Measurements from ENCODE around the gene MICALL1. TPM values are rescaled to one million over a fixed set of nuclear protein-coding genes. Genes with fewer than 3 reads are reported as not detected.
A peak's percentile ranks its signal among the peaks of the same experiment; 100 is the strongest.

Gene MICALL1, protein sequence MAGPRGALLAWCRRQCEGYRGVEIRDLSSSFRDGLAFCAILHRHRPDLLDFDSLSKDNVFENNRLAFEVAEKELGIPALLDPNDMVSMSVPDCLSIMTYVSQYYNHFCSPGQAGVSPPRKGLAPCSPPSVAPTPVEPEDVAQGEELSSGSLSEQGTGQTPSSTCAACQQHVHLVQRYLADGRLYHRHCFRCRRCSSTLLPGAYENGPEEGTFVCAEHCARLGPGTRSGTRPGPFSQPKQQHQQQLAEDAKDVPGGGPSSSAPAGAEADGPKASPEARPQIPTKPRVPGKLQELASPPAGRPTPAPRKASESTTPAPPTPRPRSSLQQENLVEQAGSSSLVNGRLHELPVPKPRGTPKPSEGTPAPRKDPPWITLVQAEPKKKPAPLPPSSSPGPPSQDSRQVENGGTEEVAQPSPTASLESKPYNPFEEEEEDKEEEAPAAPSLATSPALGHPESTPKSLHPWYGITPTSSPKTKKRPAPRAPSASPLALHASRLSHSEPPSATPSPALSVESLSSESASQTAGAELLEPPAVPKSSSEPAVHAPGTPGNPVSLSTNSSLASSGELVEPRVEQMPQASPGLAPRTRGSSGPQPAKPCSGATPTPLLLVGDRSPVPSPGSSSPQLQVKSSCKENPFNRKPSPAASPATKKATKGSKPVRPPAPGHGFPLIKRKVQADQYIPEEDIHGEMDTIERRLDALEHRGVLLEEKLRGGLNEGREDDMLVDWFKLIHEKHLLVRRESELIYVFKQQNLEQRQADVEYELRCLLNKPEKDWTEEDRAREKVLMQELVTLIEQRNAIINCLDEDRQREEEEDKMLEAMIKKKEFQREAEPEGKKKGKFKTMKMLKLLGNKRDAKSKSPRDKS
- 30.9 TPM for polyA plus RNA-seq (2012; ENCODE audit: insufficient read depth, insufficient read length, low read depth)

DNA sequence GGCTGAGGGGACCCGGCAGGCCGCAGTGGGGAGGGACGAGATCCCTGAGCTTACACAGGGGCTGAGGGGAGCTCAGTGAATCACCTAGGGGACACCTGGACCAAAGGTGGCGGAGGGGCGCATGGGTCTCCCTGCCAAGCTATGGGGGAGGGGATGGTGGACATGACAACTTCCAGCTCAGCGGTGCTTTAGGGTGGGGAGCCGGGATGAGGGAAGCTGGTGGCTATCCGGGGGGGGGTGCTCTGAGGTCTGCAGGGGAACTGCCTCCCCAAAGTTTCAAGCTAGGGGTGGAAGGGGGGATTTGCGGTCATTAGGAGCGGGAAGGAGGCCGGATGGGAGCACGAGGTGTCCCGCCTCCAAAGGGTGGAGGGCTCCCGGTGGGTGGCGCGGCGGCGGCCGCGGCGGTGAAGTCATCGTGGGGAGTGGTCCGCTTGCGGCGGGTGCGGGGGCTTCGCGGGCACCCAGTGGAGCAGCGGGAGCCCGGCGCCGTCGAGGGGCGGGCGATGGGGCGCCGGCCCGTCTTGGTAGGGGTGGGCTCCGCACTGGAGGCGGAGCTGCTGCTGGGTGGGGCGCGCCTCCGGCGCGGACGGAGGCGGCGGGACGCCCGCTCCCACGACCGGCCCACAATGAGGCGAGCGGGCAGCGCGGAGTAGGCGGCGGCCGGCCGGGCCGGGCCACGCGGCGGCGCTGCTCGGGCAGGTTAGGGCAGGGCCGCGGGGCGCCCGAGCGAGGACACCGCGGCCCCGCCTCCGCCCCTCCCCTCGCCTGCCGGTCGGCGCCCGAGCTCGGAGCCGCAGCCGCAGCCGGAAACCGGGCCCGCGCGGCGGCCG, at the start of gene MICALL1:
Gene MICALL1, plus strand, starts transcription at position 764 of the 830 bp plus-strand sequence. CDS start 126 bp downstream, outside the sequence.
- DNase-seq, result peak; percentile 84
- TF ChIP-seq, protein P1, sequence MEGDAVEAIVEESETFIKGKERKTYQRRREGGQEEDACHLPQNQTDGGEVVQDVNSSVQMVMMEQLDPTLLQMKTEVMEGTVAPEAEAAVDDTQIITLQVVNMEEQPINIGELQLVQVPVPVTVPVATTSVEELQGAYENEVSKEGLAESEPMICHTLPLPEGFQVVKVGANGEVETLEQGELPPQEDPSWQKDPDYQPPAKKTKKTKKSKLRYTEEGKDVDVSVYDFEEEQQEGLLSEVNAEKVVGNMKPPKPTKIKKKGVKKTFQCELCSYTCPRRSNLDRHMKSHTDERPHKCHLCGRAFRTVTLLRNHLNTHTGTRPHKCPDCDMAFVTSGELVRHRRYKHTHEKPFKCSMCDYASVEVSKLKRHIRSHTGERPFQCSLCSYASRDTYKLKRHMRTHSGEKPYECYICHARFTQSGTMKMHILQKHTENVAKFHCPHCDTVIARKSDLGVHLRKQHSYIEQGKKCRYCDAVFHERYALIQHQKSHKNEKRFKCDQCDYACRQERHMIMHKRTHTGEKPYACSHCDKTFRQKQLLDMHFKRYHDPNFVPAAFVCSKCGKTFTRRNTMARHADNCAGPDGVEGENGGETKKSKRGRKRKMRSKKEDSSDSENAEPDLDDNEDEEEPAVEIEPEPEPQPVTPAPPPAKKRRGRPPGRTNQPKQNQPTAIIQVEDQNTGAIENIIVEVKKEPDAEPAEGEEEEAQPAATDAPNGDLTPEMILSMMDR (IDR thresholded peaks at IDR 0.05; ENCODE audit: low read depth, low read length), result no peak
- H3K4me3 ChIP-seq (ENCODE audit: low read depth, low read length), result peak within 1 kb of the TSS; percentile 63
- no peaks in the 10 kb centered on the region for H3K9me3 ChIP-seq
- H3K4me1 ChIP-seq, result peaks cover 5% of the 10 kb centered on the region
- no peaks in the 10 kb centered on the region for H3K36me3 ChIP-seq
- H3K27me3 ChIP-seq, result no peaks in the 10 kb centered on the region

DNA sequence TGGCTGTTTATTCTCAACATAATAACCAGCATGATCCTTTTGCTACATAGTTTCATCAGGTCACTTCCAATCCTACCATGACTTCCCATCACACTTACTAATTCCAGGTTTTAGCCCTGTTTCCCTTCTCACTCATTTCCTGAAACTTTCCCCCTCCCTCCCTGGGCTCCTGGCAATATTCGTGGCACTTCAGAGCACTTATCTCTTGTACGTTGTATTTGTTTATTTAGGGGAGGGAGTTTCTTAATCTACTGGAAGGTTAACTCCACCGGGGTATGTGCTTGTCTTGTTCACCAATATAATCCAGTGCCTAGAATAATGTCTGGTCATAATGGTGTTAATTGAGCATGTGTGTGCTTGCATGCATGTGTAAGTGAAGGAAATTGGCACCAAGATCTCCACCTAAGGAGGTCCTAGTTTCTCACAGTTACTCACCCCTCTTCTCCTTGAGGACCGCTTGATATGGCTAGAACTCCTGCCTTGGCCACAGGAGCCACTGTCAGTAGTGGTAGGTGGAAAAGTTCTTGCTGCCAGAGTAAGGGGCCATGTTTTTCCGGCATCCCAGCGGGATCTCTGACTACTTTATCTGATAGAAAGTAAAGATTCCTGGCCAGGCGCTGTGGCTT, 45.2 kb upstream of the MICALL1 start:
- Histone ChIP-seq H3K4me1 (peaks cover 17% of the 10 kb centered on the region), H3K27me3 (no peaks in the 10 kb centered on the region), H3K4me3 (ENCODE audit: low read depth, low read length) (no peak overlapping the region), H3K9me3 (no peaks in the 10 kb centered on the region), H3K36me3 (peaks cover 92% of the 10 kb centered on the region)
- TF ChIP-seq, protein P1 (IDR thresholded peaks at IDR 0.05; ENCODE audit: low read depth, low read length), result no peak
- DNase-seq, result no peak

DNA sequence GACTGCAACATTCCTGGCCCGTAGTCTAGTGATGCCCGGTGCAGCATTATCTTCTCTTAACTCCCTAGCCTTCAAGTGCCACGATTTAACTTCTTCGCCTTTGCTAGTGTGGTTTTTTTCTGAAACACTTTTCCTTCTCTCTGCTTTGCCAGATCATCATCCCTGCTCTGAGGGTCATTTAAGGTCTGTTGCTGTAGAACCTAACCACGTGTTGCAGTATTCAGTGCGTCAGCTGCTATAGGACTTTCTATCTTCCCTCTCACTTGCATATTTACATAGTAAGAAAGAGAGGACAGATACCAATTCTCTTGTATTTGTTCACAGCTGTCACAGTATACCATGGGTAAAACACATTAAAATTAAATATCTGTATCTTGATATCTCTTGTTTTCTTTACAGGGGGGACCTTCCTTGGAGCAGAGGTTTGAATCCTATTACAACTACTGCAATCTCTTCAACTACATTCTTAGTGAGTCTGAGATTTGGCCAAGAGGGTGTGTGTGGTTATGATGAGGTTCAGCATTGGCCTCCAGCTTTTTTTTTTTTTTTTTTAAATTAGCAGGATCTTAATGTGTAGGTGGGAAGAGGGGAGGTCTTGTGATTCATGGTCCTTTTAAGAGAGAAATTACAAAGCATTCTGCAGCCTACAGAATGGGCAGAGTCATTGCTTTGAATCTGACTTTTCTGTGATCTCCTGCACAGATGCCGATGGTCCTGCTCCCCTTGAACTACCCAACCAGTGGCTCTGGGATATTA, 43.3 kb upstream of the MICALL1 start:
- H3K36me3 ChIP-seq, result peaks cover 94% of the 10 kb centered on the region
- no peak for DNase-seq
- no peaks in the 10 kb centered on the region for H3K27me3 ChIP-seq
- H3K4me3 ChIP-seq (ENCODE audit: low read depth, low read length), result no peak overlapping the region
- peaks cover 17% of the 10 kb centered on the region for H3K4me1 ChIP-seq
- TF ChIP-seq, protein P1 (IDR thresholded peaks at IDR 0.05; ENCODE audit: low read depth, low read length), result no peak
- H3K9me3 ChIP-seq, result no peaks in the 10 kb centered on the region

DNA sequence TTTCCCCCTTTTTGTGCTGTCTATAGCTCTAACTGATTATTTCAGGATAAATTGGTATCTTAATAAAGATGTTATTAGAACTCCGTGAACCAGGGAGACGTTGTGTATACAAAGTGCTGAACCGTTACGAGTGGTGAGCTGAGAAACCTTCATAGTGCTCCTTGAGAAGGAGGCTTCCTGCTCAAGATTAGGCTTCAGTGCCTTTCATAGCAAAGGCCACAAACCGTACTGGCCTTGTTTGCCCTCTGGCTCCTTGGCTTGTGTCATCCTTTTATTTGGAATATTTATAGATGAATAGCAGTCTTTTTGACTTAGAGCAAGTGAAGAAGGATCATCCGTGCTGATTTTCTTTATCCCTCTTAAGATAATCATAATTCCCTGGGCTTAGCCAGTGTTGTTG, 40.6 kb upstream of the MICALL1 start:
- Histone ChIP-seq H3K4me3 (ENCODE audit: low read depth, low read length) (no peak overlapping the region), H3K9me3 (no peaks in the 10 kb centered on the region), H3K36me3 (peaks cover 93% of the 10 kb centered on the region), H3K27me3 (no peaks in the 10 kb centered on the region), H3K4me1 (peaks cover 17% of the 10 kb centered on the region)
- DNase-seq, result no peak
- TF ChIP-seq, protein P1 (IDR thresholded peaks at IDR 0.05; ENCODE audit: low read depth, low read length), result no peak

DNA sequence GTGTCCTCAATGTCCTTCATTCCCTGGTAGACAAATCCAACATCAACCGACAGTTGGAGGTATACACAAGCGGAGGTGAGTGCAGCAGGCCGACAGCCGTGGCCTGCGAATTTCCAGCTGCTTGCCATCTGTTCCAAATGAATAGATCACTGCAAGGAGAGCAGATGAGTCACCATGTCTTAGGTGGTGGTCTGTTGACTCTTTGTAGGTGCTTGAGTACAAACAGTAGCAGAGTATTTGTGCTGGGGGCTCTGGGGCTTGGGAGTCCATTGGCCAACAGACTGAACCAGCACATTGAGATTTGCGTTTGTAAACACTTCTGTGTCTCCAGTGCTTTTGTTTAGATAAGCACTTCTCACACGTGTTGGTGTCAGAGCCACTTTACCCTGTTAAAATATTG, 35.8 kb upstream of the MICALL1 start:
- no peak for DNase-seq

More for the DNA sequence above, 35.8 kb upstream of the MICALL1 start:
- H3K36me3 ChIP-seq, result peaks cover 92% of the 10 kb centered on the region
- TF ChIP-seq, protein P1 (IDR thresholded peaks at IDR 0.05; ENCODE audit: low read depth, low read length), result no peak
- H3K27me3 ChIP-seq, result no peaks in the 10 kb centered on the region
- no peaks in the 10 kb centered on the region for H3K4me1 ChIP-seq
- no peaks in the 10 kb centered on the region for H3K9me3 ChIP-seq
- H3K4me3 ChIP-seq (ENCODE audit: low read depth, low read length), result no peak overlapping the region
